Activated CD4-positive, alpha-beta T cell treated with anti-CD3 and anti-CD28 coated beads, Interleukin-2, amount 10 ng/mL, durations not matched to agents 24 days and 14 days (primary cell): ENCODE data around the gene CEP295NL. TPM values are rescaled to one million over a fixed set of nuclear protein-coding genes. Genes with fewer than 3 reads are reported as not detected.

ENCODE experiments used
- DNase-seq: peaks from one replicate; pipeline ENCODE4 v3.0.0; 2022
- H3K27ac Mint-ChIP-seq: one replicate; pipeline ENCODE4 v1.8.0; 2022; ENCODE audit warnings: mild to moderate bottlenecking, mixed read lengths
- H3K27me3 Mint-ChIP-seq: one replicate; pipeline ENCODE4 v1.8.0; 2022; ENCODE audit warnings: mixed read lengths
- H3K36me3 Mint-ChIP-seq: one replicate; pipeline ENCODE4 v1.8.0; 2022; ENCODE audit warnings: low read depth, mild to moderate bottlenecking, mixed read lengths
- H3K4me1 Mint-ChIP-seq: one replicate; pipeline ENCODE4 v1.8.0; 2021; ENCODE audit warnings: mixed read lengths
- H3K4me3 Mint-ChIP-seq: one replicate; pipeline ENCODE4 v1.8.0; 2022; ENCODE audit warnings: mild to moderate bottlenecking, moderate library complexity, mixed read lengths
- H3K9me3 Mint-ChIP-seq: one replicate; pipeline ENCODE4 v1.8.0; 2021; ENCODE audit warnings: mixed read lengths
- intact Hi-C: fragments of 100-400 bp; cut with micrococcal nuclease; formaldehyde crosslinking; loops from one replicate; pipeline ENCODE4 v1.15.1; 2023
- total RNA-seq: library from RNA; stranded (reverse); gene quantifications from 2 replicates; pipeline ENCODE4 v1.2.3, GENCODE V29; 2022

CEP295NL gene
- total RNA-seq, 1 donor from 2014 or later: 0.56 TPM

GRCh38 chr17:78842881-78843565, 60.0 kb downstream of the CEP295NL start:
- H3K27ac Mint-ChIP-seq: no peak overlapping the region
- peak; percentile 88 for DNase-seq
- intact Hi-C loops: loop anchor here (1.0 kb wide), 1 partner anchor 346 kb away; no protein-coding TSS in a partner anchor
- H3K9me3 Mint-ChIP-seq: no peaks in the 10 kb centered on the region
- no peak overlapping the region for H3K4me3 Mint-ChIP-seq
- H3K4me1 Mint-ChIP-seq: peaks cover 24% of the 10 kb centered on the region
- H3K36me3 Mint-ChIP-seq: peaks cover 7% of the 10 kb centered on the region
- no peaks in the 10 kb centered on the region for H3K27me3 Mint-ChIP-seq

DNA sequence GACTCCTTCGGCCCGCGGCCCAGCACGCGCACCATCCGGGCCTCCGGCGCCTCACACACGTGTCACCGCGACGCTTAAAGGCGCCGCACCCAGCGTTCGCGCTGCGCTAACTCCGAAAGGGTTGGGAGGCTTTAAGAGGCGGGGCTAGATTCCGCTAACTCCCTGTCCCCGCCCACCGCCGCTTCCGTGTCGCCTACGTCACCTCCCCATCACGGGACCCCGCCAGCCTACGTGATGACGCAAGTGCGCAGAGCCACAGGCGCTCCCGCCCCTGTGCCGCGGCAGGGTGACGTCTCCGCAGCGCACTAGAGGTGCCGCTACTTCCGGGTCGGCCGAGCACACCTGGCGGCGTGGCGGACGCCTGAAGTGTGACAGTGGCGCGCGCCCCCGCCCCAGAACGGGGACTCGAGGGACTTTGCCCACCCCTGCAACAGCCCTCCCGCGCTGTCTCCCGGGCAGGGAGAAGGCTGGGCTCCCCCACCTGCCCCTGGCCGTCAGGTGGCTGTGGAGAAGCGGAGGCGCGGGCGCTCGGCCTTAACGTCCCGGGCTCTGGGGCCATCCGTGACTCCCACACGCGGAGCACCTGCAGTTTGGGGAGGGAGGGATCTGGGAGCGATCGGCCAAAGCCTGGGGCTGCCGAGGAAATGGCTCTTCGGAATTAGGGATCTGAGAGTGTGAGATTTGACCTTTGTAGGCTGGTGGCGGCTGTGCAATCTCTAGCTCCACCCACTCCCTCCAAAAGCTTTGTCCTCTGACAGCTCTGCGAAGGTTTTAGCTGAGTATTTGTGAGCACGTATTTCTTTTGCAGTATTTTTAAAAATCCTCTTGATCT, 62.0 kb downstream of the CEP295NL start, which contains the start of gene USP36:
Gene USP36, minus strand, starts transcription at position 35 of the 832 bp plus-strand sequence. CDS start 4,451 bp downstream, outside the sequence.
- DNase-seq: peak; percentile 100
- peak within 1 kb of the TSS; percentile 87 for H3K4me3 Mint-ChIP-seq
- H3K27ac Mint-ChIP-seq: peak within 1 kb of the TSS; percentile 94
- H3K4me1 Mint-ChIP-seq: peaks cover 31% of the 10 kb centered on the region
- no peaks in the 10 kb centered on the region for H3K27me3 Mint-ChIP-seq
- peaks cover 25% of the 10 kb centered on the region for H3K36me3 Mint-ChIP-seq
- H3K9me3 Mint-ChIP-seq: no peaks in the 10 kb centered on the region
- intact Hi-C loops: loop anchor here (1.0 to 2.0 kb wide), 3 partner anchors 24 to 92 kb away; no protein-coding TSS in a partner anchor

Other genes with a start within 250 kb of the CEP295NL start
- 126 and 131 TPM in 2 replicates for gene CYTH1, start 120.9 kb downstream of the CEP295NL start, total RNA-seq
- gene USP36, start 62.4 kb downstream of the CEP295NL start, total RNA-seq: 128 TPM in 2 replicates
- gene TIMP2, start 22.2 kb upstream of the CEP295NL start, total RNA-seq: 0.54 and 0.64 TPM in 2 replicates
- 73.3 and 74.2 TPM in 2 replicates for gene LGALS3BP, start 76.7 kb upstream of the CEP295NL start, total RNA-seq
- gene CANT1, start 106.6 kb upstream of the CEP295NL start, total RNA-seq: 62.4 and 70.5 TPM in 2 replicates
- gene C1QTNF1, start 121.0 kb upstream of the CEP295NL start, total RNA-seq: not detected in 2 replicates
- gene ENGASE, start 171.6 kb upstream of the CEP295NL start, total RNA-seq: 49.5 and 52.4 TPM in 2 replicates